Dendritic cell treated with granulocyte-macrophage colony-stimulating factor and Interleukin-4, amounts not matched to agents 40 ng/mL and 50 ng/mL, for 4 days (primary cell): ENCODE results near the gene CMIP.
"Not testable (repeated sequence)": the region's sequence is repeated elsewhere in the genome, so short reads cannot be mapped to it uniquely, and the experiment has no call there.

Experiments
- H3K27ac Mint-ChIP-seq: one replicate; pipeline ENCODE4 v1.8.0; 2022; ENCODE audit warnings: mild to moderate bottlenecking, mixed read lengths
- H3K27me3 Mint-ChIP-seq: one replicate; pipeline ENCODE4 v1.8.0; 2022; ENCODE audit warnings: mild to moderate bottlenecking, mixed read lengths
- H3K36me3 Mint-ChIP-seq: one replicate; pipeline ENCODE4 v1.8.0; 2022; ENCODE audit warnings: low read depth, mixed read lengths
- H3K4me1 Mint-ChIP-seq: one replicate; pipeline ENCODE4 v1.8.0; 2022; ENCODE audit warnings: low read depth, mixed read lengths
- H3K4me3 Mint-ChIP-seq: one replicate; pipeline ENCODE4 v1.8.0; 2022; ENCODE audit warnings: mild to moderate bottlenecking, moderate library complexity, mixed read lengths
- H3K9me3 Mint-ChIP-seq: one replicate; pipeline ENCODE4 v1.8.0; 2022; ENCODE audit warnings: mixed read lengths
- intact Hi-C: fragments of 100-400 bp; cut with micrococcal nuclease; formaldehyde crosslinking; loops from one replicate; pipeline ENCODE4 v1.15.0; 2022

Gene CMIP

GRCh38 chr16:81688182-81688581 is 243.6 kb downstream of the CMIP start:
- H3K9me3 Mint-ChIP-seq = no peaks in the 10 kb centered on the region
- H3K36me3 Mint-ChIP-seq = peaks cover 70% of the 10 kb centered on the region
- H3K27ac Mint-ChIP-seq = no peak overlapping the region
- no peaks in the 10 kb centered on the region for H3K27me3 Mint-ChIP-seq
- H3K4me3 Mint-ChIP-seq = no peak overlapping the region
- intact Hi-C loops = no loop called here
- H3K4me1 Mint-ChIP-seq = no peaks in the 10 kb centered on the region

- H3K9me3 Mint-ChIP-seq, H3K27me3 Mint-ChIP-seq, H3K27ac Mint-ChIP-seq, H3K4me3 Mint-ChIP-seq, H3K4me1 Mint-ChIP-seq, intact Hi-C loops: not testable (repeated sequence)
- H3K36me3 Mint-ChIP-seq = peaks cover 73% of the 10 kb centered on the region
Observed at GRCh38 chr16:81688839-81689238, 244.2 kb downstream of the CMIP start.

GRCh38 chr16:81692021-81692420 is 247.4 kb downstream of the CMIP start:
- intact Hi-C loops = no loop called here
- Mint-ChIP-seq H3K27ac (no peak overlapping the region), H3K27me3 (no peaks in the 10 kb centered on the region), H3K36me3 (peaks cover 73% of the 10 kb centered on the region), H3K4me3 (no peak overlapping the region), H3K4me1 (no peaks in the 10 kb centered on the region), H3K9me3 (no peaks in the 10 kb centered on the region)

- no peaks in the 10 kb centered on the region for H3K4me1 Mint-ChIP-seq
- no peaks in the 10 kb centered on the region for H3K9me3 Mint-ChIP-seq
- intact Hi-C loops = no loop called here
- H3K4me3 Mint-ChIP-seq = no peak overlapping the region
- H3K27me3 Mint-ChIP-seq = no peaks in the 10 kb centered on the region
- no peak overlapping the region for H3K27ac Mint-ChIP-seq
- H3K36me3 Mint-ChIP-seq = peaks cover 73% of the 10 kb centered on the region
Observed at GRCh38 chr16:81692571-81692970, 248.0 kb downstream of the CMIP start.

- no peak overlapping the region for H3K27ac Mint-ChIP-seq
- intact Hi-C loops = no loop called here
- no peak overlapping the region for H3K4me3 Mint-ChIP-seq
- peaks cover 73% of the 10 kb centered on the region for H3K36me3 Mint-ChIP-seq
- no peaks in the 10 kb centered on the region for H3K9me3 Mint-ChIP-seq
- no peaks in the 10 kb centered on the region for H3K4me1 Mint-ChIP-seq
- H3K27me3 Mint-ChIP-seq = no peaks in the 10 kb centered on the region
Observed at GRCh38 chr16:81693041-81693743, 248.6 kb downstream of the CMIP start.

GRCh38 chr16:81693744-81694303 is 249.2 kb downstream of the CMIP start:
- intact Hi-C loops = no loop called here
- H3K4me1 Mint-ChIP-seq = no peaks in the 10 kb centered on the region
- peaks cover 78% of the 10 kb centered on the region for H3K36me3 Mint-ChIP-seq
- H3K4me3 Mint-ChIP-seq = no peak overlapping the region
- H3K27ac Mint-ChIP-seq = no peak overlapping the region
- no peaks in the 10 kb centered on the region for H3K9me3 Mint-ChIP-seq
- H3K27me3 Mint-ChIP-seq = no peaks in the 10 kb centered on the region

- peak overlapping the region; percentile 6 for H3K27ac Mint-ChIP-seq
- no peaks in the 10 kb centered on the region for H3K9me3 Mint-ChIP-seq
- no peaks in the 10 kb centered on the region for H3K4me1 Mint-ChIP-seq
- intact Hi-C loops = loop anchor here (5.0 kb wide), 1 partner anchor 292 kb away; no protein-coding TSS in a partner anchor
- H3K4me3 Mint-ChIP-seq = no peak overlapping the region
- peaks cover 84% of the 10 kb centered on the region for H3K36me3 Mint-ChIP-seq
- no peaks in the 10 kb centered on the region for H3K27me3 Mint-ChIP-seq
Observed at GRCh38 chr16:81694494-81695280, 250.1 kb downstream of the CMIP start.

GRCh38 chr16:81695321-81696165 is 250.9 kb downstream of the CMIP start:
- Mint-ChIP-seq H3K27ac (peak overlapping the region; percentile 6), H3K4me1 (no peaks in the 10 kb centered on the region), H3K9me3 (no peaks in the 10 kb centered on the region), H3K4me3 (no peak overlapping the region), H3K27me3 (no peaks in the 10 kb centered on the region), H3K36me3 (peaks cover 93% of the 10 kb centered on the region)
- intact Hi-C loops = loop anchor here (5.0 kb wide), 1 partner anchor 293 kb away; no protein-coding TSS in a partner anchor

- intact Hi-C loops = loop anchor here (5.0 kb wide), 1 partner anchor 294 kb away; no protein-coding TSS in a partner anchor
- H3K9me3 Mint-ChIP-seq = no peaks in the 10 kb centered on the region
- no peak overlapping the region for H3K4me3 Mint-ChIP-seq
- H3K4me1 Mint-ChIP-seq = no peaks in the 10 kb centered on the region
- peaks cover 98% of the 10 kb centered on the region for H3K36me3 Mint-ChIP-seq
- H3K27me3 Mint-ChIP-seq = no peaks in the 10 kb centered on the region
- peak overlapping the region; percentile 6 for H3K27ac Mint-ChIP-seq
Observed at GRCh38 chr16:81696166-81696960, 251.8 kb downstream of the CMIP start.

GRCh38 chr16:81696961-81697615 is 252.5 kb downstream of the CMIP start:
- intact Hi-C loops = loop anchor here (5.0 kb wide), 1 partner anchor 295 kb away; no protein-coding TSS in a partner anchor
- H3K27ac Mint-ChIP-seq = no peak overlapping the region
- H3K4me1 Mint-ChIP-seq = no peaks in the 10 kb centered on the region
- peaks cover 98% of the 10 kb centered on the region for H3K36me3 Mint-ChIP-seq
- no peak overlapping the region for H3K4me3 Mint-ChIP-seq
- H3K9me3 Mint-ChIP-seq = no peaks in the 10 kb centered on the region
- no peaks in the 10 kb centered on the region for H3K27me3 Mint-ChIP-seq

GRCh38 chr16:81697616-81698309 is 253.2 kb downstream of the CMIP start:
- Mint-ChIP-seq H3K27ac (no peak overlapping the region), H3K36me3 (peaks cover 98% of the 10 kb centered on the region), H3K9me3 (no peaks in the 10 kb centered on the region), H3K4me1 (no peaks in the 10 kb centered on the region), H3K27me3 (no peaks in the 10 kb centered on the region), H3K4me3 (no peak overlapping the region)
- intact Hi-C loops = loop anchor here (5.0 kb wide), 1 partner anchor 295 kb away; no protein-coding TSS in a partner anchor

- Mint-ChIP-seq H3K4me3 (no peak overlapping the region), H3K27me3 (no peaks in the 10 kb centered on the region), H3K4me1 (no peaks in the 10 kb centered on the region), H3K36me3 (peaks cover 98% of the 10 kb centered on the region), H3K27ac (no peak overlapping the region), H3K9me3 (no peaks in the 10 kb centered on the region)
- intact Hi-C loops = loop anchor here (5.0 kb wide), 1 partner anchor 296 kb away; no protein-coding TSS in a partner anchor
Observed at GRCh38 chr16:81698310-81698641, 253.7 kb downstream of the CMIP start.
